Measurements from ENCODE around the gene TMEM161A. TPM values are rescaled to one million over a fixed set of nuclear protein-coding genes. Genes with fewer than 3 reads are reported as not detected.

Gene TMEM161A
- total and polyA plus RNA-seq, 7 experiments from 2014 or later = 15.8 to 32.7 (median 23.5) TPM

GRCh38 chr19:19120308-19121231 lies 17.7 kb downstream of the TMEM161A start:
- Histone ChIP-seq H3K9me3 (ENCODE audit: control insufficient read depth in 2 of 3, low read length in 3 of 3) (no peaks in the 10 kb centered on the region), H3K36me3 (ENCODE audit: control insufficient read depth in 2 of 3, insufficient read depth in 3 of 3, low read length in 3 of 3) (peaks cover 0 to 30% (median 0%) of the 10 kb centered on the region in 3 experiments), H3K4me3 (ENCODE audit: low read length) (no peak overlapping the region), H3K27ac (ENCODE audit: low read depth, low read length) (peak overlapping the region; percentile 14), H3K4me1 (ENCODE audit: control insufficient read depth in 2 of 2, insufficient read depth in 2 of 2, low read length in 2 of 2) (no peaks in the 10 kb centered on the region), H3K27me3 (ENCODE audit: control insufficient read depth in 2 of 2, insufficient read depth in 2 of 2, low read length in 2 of 2) (no peaks in the 10 kb centered on the region)
- H3K4me3 Mint-ChIP-seq = no peak overlapping the region
- no peak for DNase-seq
- no peaks in the 10 kb centered on the region for H3K4me1 Mint-ChIP-seq
- ChIA-PET CTCF (no interaction called here), POLR2A (interaction anchor here (0.5 kb wide), 1 partner anchor 44 kb away, joined by 4 read pairs; no protein-coding TSS in a partner anchor)
- no peak overlapping the region for H3K27ac Mint-ChIP-seq
- no peaks in the 10 kb centered on the region for H3K27me3 Mint-ChIP-seq
- intact Hi-C loops (cut with micrococcal nuclease) = no loop called here
- peak; percentile 16 for ATAC-seq
- H3K36me3 Mint-ChIP-seq = peaks cover 14 to 31% (median 20%) of the 10 kb centered on the region in 5 donors
- peaks cover 0 to 13% (median 7%) of the 10 kb centered on the region in 11 donors for H3K9me3 Mint-ChIP-seq

DNA sequence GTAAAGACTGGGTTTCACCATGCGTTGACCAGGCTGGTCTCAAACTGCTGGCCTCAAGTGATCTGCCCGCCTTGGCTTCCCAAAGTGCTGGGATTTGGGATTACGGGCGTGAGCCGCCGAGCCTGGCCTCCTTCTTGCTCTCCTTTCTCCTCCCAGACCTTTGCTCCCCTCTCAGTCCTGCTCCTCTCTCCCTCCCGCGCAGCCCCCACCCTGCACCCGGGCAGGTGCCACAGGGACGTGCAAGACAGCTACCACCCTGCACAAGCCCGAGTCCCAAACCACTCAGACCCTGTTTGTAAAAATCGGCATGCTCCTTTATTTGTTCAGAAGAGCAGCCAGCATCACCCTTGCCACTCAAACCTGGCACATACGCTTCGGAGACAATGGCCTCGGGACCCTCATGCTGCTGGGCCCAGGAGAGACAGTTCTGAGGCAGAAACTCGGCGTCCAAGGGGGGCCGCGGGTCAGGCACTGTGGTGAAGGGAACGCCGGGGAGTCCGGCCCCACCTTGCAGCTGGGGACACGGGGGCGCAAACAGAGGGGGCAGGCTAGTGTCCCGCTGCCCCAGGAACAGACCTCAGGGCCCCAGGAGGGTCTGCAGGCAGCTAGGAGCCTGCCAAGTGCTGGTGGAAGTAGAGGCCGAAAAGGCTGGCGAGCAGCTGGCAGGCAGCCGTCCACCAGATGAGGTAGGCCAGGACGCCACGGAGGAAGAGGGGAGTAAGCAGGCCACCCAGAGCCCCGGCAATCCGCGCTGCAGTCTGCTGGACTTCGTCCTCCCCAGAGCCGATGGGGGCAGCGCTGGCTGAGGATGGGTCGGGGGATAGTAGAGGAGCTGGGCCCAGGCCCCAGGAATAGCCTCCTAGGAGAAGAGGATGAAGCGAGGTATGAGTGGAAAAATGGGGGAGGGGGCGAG lies 18.7 kb downstream of the TMEM161A start:
- Histone ChIP-seq H3K27me3 (ENCODE audit: control insufficient read depth in 2 of 2, insufficient read depth in 2 of 2, low read length in 2 of 2) (no peaks in the 10 kb centered on the region), H3K4me3 (ENCODE audit: low read length) (no peak overlapping the region), H3K36me3 (ENCODE audit: control insufficient read depth in 2 of 3, insufficient read depth in 3 of 3, low read length in 3 of 3) (peaks cover 0 to 30% (median 0%) of the 10 kb centered on the region in 3 experiments), H3K4me1 (ENCODE audit: control insufficient read depth in 2 of 2, insufficient read depth in 2 of 2, low read length in 2 of 2) (no peaks in the 10 kb centered on the region), H3K27ac (ENCODE audit: low read depth, low read length) (no peak overlapping the region), H3K9me3 (ENCODE audit: control insufficient read depth in 2 of 3, low read length in 3 of 3) (no peaks in the 10 kb centered on the region)
- peaks cover 14 to 31% (median 20%) of the 10 kb centered on the region in 5 donors for H3K36me3 Mint-ChIP-seq
- intact Hi-C loops (cut with micrococcal nuclease) = no loop called here
- ChIA-PET CTCF (interaction anchor here (0.7 kb wide), 1 partner anchor 43 kb away, joined by 3 read pairs; no protein-coding TSS in a partner anchor), POLR2A (no interaction called here)
- H3K9me3 Mint-ChIP-seq = peaks cover 0 to 13% (median 7%) of the 10 kb centered on the region in 11 donors
- no peak overlapping the region for H3K4me3 Mint-ChIP-seq
- H3K27me3 Mint-ChIP-seq = no peaks in the 10 kb centered on the region
- ATAC-seq (no peak), DNase-seq (no peak)
- H3K4me1 Mint-ChIP-seq = no peaks in the 10 kb centered on the region
- no peak overlapping the region for H3K27ac Mint-ChIP-seq

DNA sequence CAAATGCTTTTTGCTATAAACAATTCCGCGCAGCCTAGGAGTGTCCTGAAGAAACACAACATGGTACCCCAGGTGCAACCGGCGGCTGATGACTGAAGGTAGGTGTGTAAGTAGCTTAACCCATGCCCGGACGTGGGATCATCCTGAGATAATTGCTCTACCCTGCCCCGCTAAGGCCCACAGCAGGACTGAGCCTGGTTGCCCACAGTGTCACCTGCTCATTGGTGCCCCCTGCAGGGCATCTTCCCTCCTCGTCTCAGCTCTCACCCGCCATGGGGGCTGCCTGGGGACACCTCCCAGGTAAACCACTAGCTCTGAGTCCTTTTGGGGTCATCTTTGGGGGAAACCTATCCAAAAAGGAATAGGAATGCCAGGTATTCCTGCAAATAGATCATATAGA lies 22.3 kb downstream of the TMEM161A start:
- POLR2A ChIA-PET = interaction anchor here (0.6 kb wide), 1 partner anchor 95 kb away, joined by 3 read pairs; no protein-coding TSS in a partner anchor
- intact Hi-C loops (cut with micrococcal nuclease) = loop anchor here (1.0 kb wide), 1 partner anchor 63 kb away; no protein-coding TSS in a partner anchor

GRCh38 chr19:19113040-19113626 lies 25.1 kb downstream of the TMEM161A start:
- Histone ChIP-seq H3K4me1 (ENCODE audit: control insufficient read depth in 2 of 2, insufficient read depth in 2 of 2, low read length in 2 of 2) (no peaks in the 10 kb centered on the region), H3K27me3 (ENCODE audit: control insufficient read depth in 2 of 2, insufficient read depth in 2 of 2, low read length in 2 of 2) (no peaks in the 10 kb centered on the region), H3K4me3 (ENCODE audit: low read length) (no peak overlapping the region), H3K36me3 (ENCODE audit: control insufficient read depth in 2 of 3, insufficient read depth in 3 of 3, low read length in 3 of 3) (peaks cover 0 to 3% (median 0%) of the 10 kb centered on the region in 3 experiments), H3K9me3 (ENCODE audit: control insufficient read depth in 2 of 3, low read length in 3 of 3) (no peaks in the 10 kb centered on the region), H3K27ac (ENCODE audit: low read depth, low read length) (no peak overlapping the region)
- POLR2A ChIA-PET = no interaction called here
- intact Hi-C loops (cut with micrococcal nuclease) = no loop called here
- no peak overlapping the region for H3K4me3 Mint-ChIP-seq
- no peak overlapping the region for H3K27ac Mint-ChIP-seq
- DNase-seq (no peak), ATAC-seq (no peak)
- no peaks in the 10 kb centered on the region for H3K9me3 Mint-ChIP-seq
- H3K4me1 Mint-ChIP-seq = peaks cover 0 to 13% (median 8%) of the 10 kb centered on the region in 7 donors
- CTCF ChIA-PET = interaction anchor here (0.6 to 0.7 kb wide), 4 partner anchors 21 to 316 kb away, joined by 3 to 9 read pairs (median 4); no protein-coding TSS in a partner anchor
- H3K36me3 Mint-ChIP-seq = no peaks in the 10 kb centered on the region
- peaks cover 0 to 6% (median 0%) of the 10 kb centered on the region in 5 donors for H3K27me3 Mint-ChIP-seq

More for the DNA sequence above, 22.3 kb downstream of the TMEM161A start:
- Histone ChIP-seq H3K27ac (ENCODE audit: low read depth, low read length) (no peak overlapping the region), H3K4me1 (ENCODE audit: control insufficient read depth in 2 of 2, insufficient read depth in 2 of 2, low read length in 2 of 2) (no peaks in the 10 kb centered on the region), H3K36me3 (ENCODE audit: control insufficient read depth in 2 of 3, insufficient read depth in 3 of 3, low read length in 3 of 3) (peaks cover 0 to 17% (median 0%) of the 10 kb centered on the region in 3 experiments), H3K4me3 (ENCODE audit: low read length) (no peak overlapping the region), H3K27me3 (ENCODE audit: control insufficient read depth in 2 of 2, insufficient read depth in 2 of 2, low read length in 2 of 2) (no peaks in the 10 kb centered on the region), H3K9me3 (ENCODE audit: control insufficient read depth in 2 of 3, low read length in 3 of 3) (no peaks in the 10 kb centered on the region)
- H3K9me3 Mint-ChIP-seq = no peaks in the 10 kb centered on the region
- H3K27ac Mint-ChIP-seq = no peak overlapping the region
- no peak overlapping the region for H3K4me3 Mint-ChIP-seq
- H3K27me3 Mint-ChIP-seq = peaks cover 0 to 4% (median 0%) of the 10 kb centered on the region in 5 donors
- DNase-seq (peak in 6 of 9 donors; percentile 15 to 54 (median 26)), ATAC-seq (peak; percentile 63)
- peaks cover 0 to 7% (median 0%) of the 10 kb centered on the region in 7 donors for H3K4me1 Mint-ChIP-seq
- CTCF ChIA-PET = interaction anchor here (0.6 to 1.2 kb wide), 3 partner anchors 52 to 65 kb away, joined by 3 to 9 read pairs (median 3); partner anchors contain the start of gene SLC25A42
- peaks cover 0 to 9% (median 0%) of the 10 kb centered on the region in 5 donors for H3K36me3 Mint-ChIP-seq

GRCh38 chr19:19111967-19112580 lies 26.2 kb downstream of the TMEM161A start:
- no peaks in the 10 kb centered on the region for H3K4me1 ChIP-seq (ENCODE audit: control insufficient read depth in 2 of 2, insufficient read depth in 2 of 2, low read length in 2 of 2)
- Mint-ChIP-seq H3K27ac (no peak overlapping the region), H3K36me3 (peaks cover 0 to 5% (median 0%) of the 10 kb centered on the region in 5 donors), H3K4me1 (peaks cover 0 to 13% (median 8%) of the 10 kb centered on the region in 7 donors), H3K4me3 (no peak overlapping the region), H3K27me3 (peaks cover 0 to 6% (median 0%) of the 10 kb centered on the region in 5 donors), H3K9me3 (no peaks in the 10 kb centered on the region)
- peaks cover 0 to 13% (median 0%) of the 10 kb centered on the region in 3 experiments for H3K36me3 ChIP-seq (ENCODE audit: control insufficient read depth in 2 of 3, insufficient read depth in 3 of 3, low read length in 3 of 3)
- H3K9me3 ChIP-seq (ENCODE audit: control insufficient read depth in 2 of 3, low read length in 3 of 3) = no peaks in the 10 kb centered on the region
- no peaks in the 10 kb centered on the region for H3K27me3 ChIP-seq (ENCODE audit: control insufficient read depth in 2 of 2, insufficient read depth in 2 of 2, low read length in 2 of 2)
- no peak for DNase-seq
- ATAC-seq = no peak
- H3K4me3 ChIP-seq (ENCODE audit: low read length) = no peak overlapping the region
- no peak overlapping the region for H3K27ac ChIP-seq (ENCODE audit: low read depth, low read length)
- intact Hi-C loops (cut with micrococcal nuclease) = no loop called here
- CTCF ChIA-PET = interaction anchor here (0.6 kb wide), 1 partner anchor 173 kb away, joined by 3 read pairs; no protein-coding TSS in a partner anchor
- POLR2A ChIA-PET = no interaction called here

All from naive thymus-derived CD4-positive, alpha-beta T cell (primary cell).